ENCODE data around the gene ANKRD62.

The ANKRD62 gene

GRCh38 chr18:12159446-12159845, 65.8 kb downstream of the ANKRD62 start:
- DNase-seq (ENCODE audit: extremely low spot score) = no peak
- TF ChIP-seq, protein P1, sequence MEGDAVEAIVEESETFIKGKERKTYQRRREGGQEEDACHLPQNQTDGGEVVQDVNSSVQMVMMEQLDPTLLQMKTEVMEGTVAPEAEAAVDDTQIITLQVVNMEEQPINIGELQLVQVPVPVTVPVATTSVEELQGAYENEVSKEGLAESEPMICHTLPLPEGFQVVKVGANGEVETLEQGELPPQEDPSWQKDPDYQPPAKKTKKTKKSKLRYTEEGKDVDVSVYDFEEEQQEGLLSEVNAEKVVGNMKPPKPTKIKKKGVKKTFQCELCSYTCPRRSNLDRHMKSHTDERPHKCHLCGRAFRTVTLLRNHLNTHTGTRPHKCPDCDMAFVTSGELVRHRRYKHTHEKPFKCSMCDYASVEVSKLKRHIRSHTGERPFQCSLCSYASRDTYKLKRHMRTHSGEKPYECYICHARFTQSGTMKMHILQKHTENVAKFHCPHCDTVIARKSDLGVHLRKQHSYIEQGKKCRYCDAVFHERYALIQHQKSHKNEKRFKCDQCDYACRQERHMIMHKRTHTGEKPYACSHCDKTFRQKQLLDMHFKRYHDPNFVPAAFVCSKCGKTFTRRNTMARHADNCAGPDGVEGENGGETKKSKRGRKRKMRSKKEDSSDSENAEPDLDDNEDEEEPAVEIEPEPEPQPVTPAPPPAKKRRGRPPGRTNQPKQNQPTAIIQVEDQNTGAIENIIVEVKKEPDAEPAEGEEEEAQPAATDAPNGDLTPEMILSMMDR (IDR thresholded peaks at IDR 0.05; ENCODE audit: control extremely low read depth, extremely low read depth, low read depth, missing control alignments) = no peak
- CTCF ChIA-PET = no interaction called here
- POLR2A ChIA-PET = no interaction called here

DNA sequence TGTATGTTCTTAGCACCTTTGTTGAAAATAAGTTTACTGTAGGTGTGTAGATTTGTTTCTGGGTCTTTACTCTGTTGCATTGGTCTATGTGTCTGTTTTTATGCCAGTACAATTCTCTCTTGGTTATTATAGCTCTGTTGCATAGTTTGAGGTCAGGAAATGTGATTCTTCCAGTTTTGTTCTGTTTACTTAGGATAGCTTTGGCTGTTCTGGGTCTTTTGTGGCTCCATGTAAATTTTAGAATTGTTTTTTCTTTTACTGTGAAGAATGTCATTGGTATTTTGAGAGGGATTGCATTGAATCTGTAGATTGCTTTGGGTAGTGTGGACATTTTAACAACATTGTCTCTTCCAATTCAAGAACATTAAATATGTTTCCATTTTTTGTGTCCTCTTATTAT, 69.1 kb downstream of the ANKRD62 start:
- TF ChIP-seq, protein P1 (IDR thresholded peaks at IDR 0.05; ENCODE audit: control extremely low read depth, extremely low read depth, low read depth, missing control alignments) = no peak
- no peak for DNase-seq (ENCODE audit: extremely low spot score)
- ChIA-PET POLR2A (no interaction called here), CTCF (no interaction called here)

DNA sequence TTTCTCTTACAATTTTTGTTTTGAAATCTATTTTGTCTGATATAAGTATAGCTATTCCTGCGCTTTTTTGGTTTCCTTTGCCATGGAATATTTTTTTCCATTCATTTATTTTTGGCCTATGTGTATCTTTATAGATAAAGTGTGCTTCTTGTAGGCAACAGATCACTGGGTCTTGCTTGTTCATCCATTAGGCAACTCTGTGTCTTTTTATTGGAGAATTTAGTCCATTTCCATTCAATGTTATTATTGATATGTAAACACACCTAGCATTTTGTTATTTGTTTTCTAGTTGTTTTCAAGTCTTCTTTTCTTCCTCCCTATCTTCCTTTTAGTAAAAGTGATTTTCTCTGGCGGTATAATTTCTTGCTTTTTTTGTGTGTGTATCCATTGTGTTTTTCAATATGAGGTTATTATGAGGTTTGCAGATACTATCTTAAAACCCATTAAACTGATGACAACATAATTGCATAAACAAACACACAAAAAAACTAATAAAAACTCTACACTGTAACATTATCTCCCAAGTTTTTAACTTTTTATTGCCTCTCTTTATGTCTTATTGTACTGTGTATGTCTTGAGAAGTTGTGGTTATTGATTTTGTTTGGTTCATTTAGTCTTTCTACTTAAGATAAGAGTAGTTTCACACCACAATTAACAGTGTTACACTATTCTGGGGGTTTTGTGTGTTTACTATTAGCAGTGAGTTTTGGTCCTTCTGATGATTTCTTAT, 71.6 kb downstream of the ANKRD62 start:
- CTCF ChIA-PET = no interaction called here
- no peak for DNase-seq (ENCODE audit: extremely low spot score)
- POLR2A ChIA-PET = no interaction called here
- TF ChIP-seq, protein P1 (IDR thresholded peaks at IDR 0.05; ENCODE audit: control extremely low read depth, extremely low read depth, low read depth, missing control alignments) = no peak

All from GM10248 (cell line).